Epithelial cell of esophagus (primary cell): ENCODE results near the gene HSD17B14.
A peak's percentile ranks its signal among the peaks of the same experiment; 100 is the strongest.

Source experiments
- DNase-seq: peaks from one replicate; pipeline ENCODE4 v3.0.0; 2010; ENCODE audit warnings: low read depth
- H3K4me3 ChIP-seq: 2 replicates; pipeline ENCODE4 v1.5.1; 2011; ENCODE audit warnings: mild to moderate bottlenecking, low read length, control low read depth
- CTCF ChIP-seq: IDR thresholded peaks from 2 replicates; pipeline ENCODE4 v1.5.1; 2011; ENCODE audit warnings: low read depth, mild to moderate bottlenecking, low read length, control low read depth, inconsistent platforms; ENCODE audit not compliant: insufficient read depth; ENCODE audit errors: missing control alignments

The HSD17B14 gene

GRCh38 chr19:48806518-48806817 lies 29.8 kb downstream of the HSD17B14 start:
- no peak for TF ChIP-seq CTCF
- DNase-seq = no peak
- no peak overlapping the region for H3K4me3 ChIP-seq

- no peak overlapping the region for H3K4me3 ChIP-seq
- DNase-seq = no peak
- no peak for TF ChIP-seq CTCF
Observed at GRCh38 chr19:48805452-48805851, 30.8 kb downstream of the HSD17B14 start.

GRCh38 chr19:48804496-48804895 lies 31.8 kb downstream of the HSD17B14 start:
- DNase-seq = no peak
- H3K4me3 ChIP-seq = no peak overlapping the region
- TF ChIP-seq CTCF = no peak

DNA sequence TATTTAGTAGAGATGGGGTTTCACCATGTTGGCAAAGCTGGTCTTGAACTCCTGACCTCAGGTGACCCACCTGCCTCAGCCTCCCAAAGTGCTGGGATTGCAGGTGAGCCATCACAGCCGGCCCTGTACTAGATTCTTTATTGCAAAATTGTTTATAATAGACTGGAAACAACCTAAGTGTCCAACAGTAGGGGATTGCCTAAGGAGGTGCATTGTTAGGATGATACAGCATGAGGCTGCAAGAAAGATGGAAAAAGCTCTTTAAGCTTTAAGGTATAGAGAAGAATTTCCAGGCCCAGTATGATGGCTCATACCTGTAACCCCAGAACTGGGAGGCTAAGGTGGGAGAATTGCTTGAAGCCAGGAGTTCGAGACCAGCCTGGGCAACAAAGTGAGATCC lies 33.7 kb downstream of the HSD17B14 start:
- no peak for TF ChIP-seq CTCF
- DNase-seq = no peak
- no peak overlapping the region for H3K4me3 ChIP-seq

DNA sequence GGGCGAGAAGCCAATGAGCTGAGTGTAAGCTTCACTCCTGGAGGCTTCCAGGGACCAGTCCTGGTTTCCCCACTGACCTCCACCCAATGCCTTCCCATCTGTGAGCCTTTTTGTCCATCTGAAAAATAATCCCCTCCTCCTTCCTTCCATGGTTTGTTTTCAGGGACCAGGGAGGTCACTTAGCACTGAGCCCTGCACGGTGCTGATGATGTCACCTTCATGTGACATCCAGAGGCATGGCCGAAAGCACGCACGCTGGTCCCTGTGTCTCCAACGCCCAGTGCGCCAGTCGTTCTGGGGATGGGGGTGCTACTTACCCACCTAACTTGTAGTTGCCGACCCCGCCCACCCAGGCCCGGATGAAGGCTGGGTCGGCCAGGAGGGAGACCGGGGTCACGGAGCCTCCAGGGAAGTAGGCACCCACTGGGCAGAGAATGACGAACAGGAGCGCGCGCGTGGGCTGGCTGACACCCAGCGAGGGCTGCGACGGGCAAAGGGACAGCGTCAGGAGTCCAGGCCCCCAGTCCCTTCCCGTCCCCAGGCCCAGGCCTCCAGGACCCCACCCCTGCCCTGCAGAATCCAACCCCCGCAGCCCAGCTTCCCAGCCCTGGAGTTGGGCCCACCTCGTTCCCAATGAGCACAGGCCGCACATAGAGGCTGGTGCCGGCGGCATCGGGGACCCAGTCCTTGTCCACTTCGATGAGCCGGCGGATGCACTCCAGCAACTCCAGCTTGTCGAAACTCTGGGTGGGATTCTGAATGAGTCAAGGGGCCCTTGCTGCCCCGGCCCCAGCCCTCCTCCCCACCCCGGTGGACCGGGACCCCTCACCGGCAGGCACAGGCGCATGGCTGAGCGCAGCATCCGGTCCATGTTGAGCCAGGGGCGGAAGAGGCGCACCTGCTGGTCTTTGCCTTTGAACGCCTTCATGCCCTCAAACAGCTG lies 36.7 kb downstream of the HSD17B14 start:
- no peak for TF ChIP-seq CTCF
- DNase-seq = no peak
- H3K4me3 ChIP-seq = no peak overlapping the region

- TF ChIP-seq CTCF = no peak
- DNase-seq = peak; percentile 24
- no peak overlapping the region for H3K4me3 ChIP-seq
Observed at GRCh38 chr19:48798937-48799336, 37.4 kb downstream of the HSD17B14 start.

- H3K4me3 ChIP-seq = no peak overlapping the region
- DNase-seq = no peak
- no peak for TF ChIP-seq CTCF
Observed at GRCh38 chr19:48797103-48797502, 39.2 kb downstream of the HSD17B14 start.
